Astrocyte (in vitro differentiated cells and primary cell): Measurements from ENCODE around the gene ZDHHC14. TPM values are rescaled to one million over a fixed set of nuclear protein-coding genes. Genes with fewer than 3 reads are reported as not detected.
"Not testable (repeated sequence)": the region's sequence is repeated elsewhere in the genome, so short reads cannot be mapped to it uniquely, and the experiment has no call there.

ENCODE experiments used
- DNase-seq: peaks from one replicate; pipeline ENCODE4 v3.0.0-alpha.2; 2010; ENCODE audit warnings: low read depth
- FAIRE-seq: peaks from 2 replicates; lab custom pipeline; 2011; peaks lifted over from hg19 to GRCh38; lab: Jason Lieb, UNC
- H2AFZ ChIP-seq: 2 replicates; pipeline ENCODE4 v1.6.0; 2012; ENCODE audit warnings: low read depth, low read length, inconsistent platforms
- H3K27ac ChIP-seq: 2 replicates; pipeline ENCODE4 v1.5.1; 2011; ENCODE audit warnings: low read depth, low read length, inconsistent platforms
- H3K27me3 ChIP-seq: 2 replicates; pipeline ENCODE4 v1.6.0; 2011; ENCODE audit warnings: low read length, inconsistent platforms; ENCODE audit not compliant: insufficient read depth
- H3K36me3 ChIP-seq: 2 replicates; pipeline ENCODE4 v1.5.1; 2011; ENCODE audit warnings: low read length, inconsistent platforms; ENCODE audit not compliant: insufficient read depth
- H3K4me1 ChIP-seq: 2 replicates; pipeline ENCODE4 v1.5.1; 2011; ENCODE audit warnings: low read length, inconsistent platforms; ENCODE audit not compliant: insufficient read depth
- H3K4me2 ChIP-seq: 2 replicates; pipeline ENCODE4 v1.6.0; 2012; ENCODE audit warnings: low read length, inconsistent platforms
- H3K4me3 ChIP-seq: 2 replicates; pipeline ENCODE4 v1.5.1; 2011; ENCODE audit warnings: low read depth, mild to moderate bottlenecking, low read length, inconsistent platforms; ENCODE audit not compliant: insufficient read depth
- H3K79me2 ChIP-seq: 2 replicates; pipeline ENCODE4 v1.6.0; 2012; ENCODE audit warnings: mild to moderate bottlenecking, low read length, inconsistent platforms; ENCODE audit not compliant: insufficient read depth
- H3K9ac ChIP-seq: 2 replicates; pipeline ENCODE4 v1.6.0; 2012; ENCODE audit warnings: mild to moderate bottlenecking, low read length, inconsistent platforms
- H3K9me3 ChIP-seq: 2 replicates; pipeline ENCODE4 v1.5.1; 2012; ENCODE audit warnings: low read depth, mild to moderate bottlenecking, low read length, inconsistent platforms; ENCODE audit not compliant: insufficient read depth
- H4K20me1 ChIP-seq: 2 replicates; pipeline ENCODE4 v1.6.0; 2012; ENCODE audit warnings: low read length, inconsistent platforms; ENCODE audit not compliant: insufficient read depth
- H3K27ac Mint-ChIP-seq: one replicate; pipeline ENCODE4 v1.8.0; 2021; ENCODE audit warnings: mild to moderate bottlenecking, mixed read lengths; ENCODE audit not compliant: unreplicated experiment
- H3K27me3 Mint-ChIP-seq: one replicate; pipeline ENCODE4 v1.8.0; 2021; ENCODE audit warnings: low read depth, mixed read lengths; ENCODE audit not compliant: unreplicated experiment
- H3K36me3 Mint-ChIP-seq: one replicate; pipeline ENCODE4 v1.8.0; 2021; ENCODE audit warnings: low read depth, mixed read lengths; ENCODE audit not compliant: unreplicated experiment
- H3K4me1 Mint-ChIP-seq: one replicate; pipeline ENCODE4 v1.8.0; 2021; ENCODE audit warnings: low read depth, mixed read lengths; ENCODE audit not compliant: unreplicated experiment
- H3K4me3 Mint-ChIP-seq: one replicate; pipeline ENCODE4 v1.8.0; 2021; ENCODE audit warnings: mild to moderate bottlenecking, moderate library complexity, mixed read lengths; ENCODE audit not compliant: unreplicated experiment
- H3K9me3 Mint-ChIP-seq: one replicate; pipeline ENCODE4 v1.8.0; 2021; ENCODE audit warnings: mild to moderate bottlenecking, mixed read lengths; ENCODE audit not compliant: unreplicated experiment
- EZH2 ChIP-seq: IDR thresholded peaks from 2 replicates; pipeline ENCODE4 v1.6.1; 2012; ENCODE audit warnings: mild to moderate bottlenecking, low read length, inconsistent platforms; ENCODE audit not compliant: insufficient read depth
- total RNA-seq: library from RNA; stranded (reverse); gene quantifications from 2 replicates; pipeline ENCODE4 v1.2.1, GENCODE V29; 2021
- TF ChIP-seq, protein P1 (sequence below): IDR thresholded peaks from 2 replicates; pipeline ENCODE4 v1.5.1; 2011; ENCODE audit warnings: low read depth, mild to moderate bottlenecking, inconsistent platforms, low read length, moderate library complexity; ENCODE audit not compliant: insufficient read depth

The ZDHHC14 gene
- total RNA-seq, 1 donor from 2014 or later, result 7.2 TPM

DNA sequence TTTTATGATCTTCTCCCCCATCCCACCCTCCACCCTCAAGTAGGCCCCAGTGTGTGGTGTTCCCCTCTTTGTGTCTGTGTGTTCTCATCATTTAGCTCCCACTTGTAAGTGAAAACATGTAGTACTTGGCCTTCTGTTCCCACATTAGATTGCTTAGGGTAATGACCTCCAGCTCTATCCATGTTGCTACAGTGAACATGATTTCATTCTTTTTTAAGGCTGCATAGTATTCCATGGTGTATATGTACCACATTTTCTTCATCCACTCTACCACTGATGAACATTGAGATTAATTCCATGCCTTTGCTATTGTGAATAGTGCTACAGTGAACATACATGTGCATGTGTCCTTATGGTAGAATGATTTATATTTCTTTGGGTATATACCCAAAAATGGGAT lies 196.0 kb downstream of the ZDHHC14 start:
- H3K4me2 ChIP-seq, H3K4me3 Mint-ChIP-seq, H3K27me3 Mint-ChIP-seq, H3K79me2 ChIP-seq, H3K4me1 Mint-ChIP-seq, H4K20me1 ChIP-seq, H3K36me3 Mint-ChIP-seq, DNase-seq, H3K9me3 Mint-ChIP-seq, H3K27me3 ChIP-seq, H3K36me3 ChIP-seq, H2AFZ ChIP-seq, H3K9ac ChIP-seq, H3K4me1 ChIP-seq, H3K27ac ChIP-seq, H3K9me3 ChIP-seq, H3K4me3 ChIP-seq, FAIRE-seq, H3K27ac Mint-ChIP-seq: not testable (repeated sequence)

DNA sequence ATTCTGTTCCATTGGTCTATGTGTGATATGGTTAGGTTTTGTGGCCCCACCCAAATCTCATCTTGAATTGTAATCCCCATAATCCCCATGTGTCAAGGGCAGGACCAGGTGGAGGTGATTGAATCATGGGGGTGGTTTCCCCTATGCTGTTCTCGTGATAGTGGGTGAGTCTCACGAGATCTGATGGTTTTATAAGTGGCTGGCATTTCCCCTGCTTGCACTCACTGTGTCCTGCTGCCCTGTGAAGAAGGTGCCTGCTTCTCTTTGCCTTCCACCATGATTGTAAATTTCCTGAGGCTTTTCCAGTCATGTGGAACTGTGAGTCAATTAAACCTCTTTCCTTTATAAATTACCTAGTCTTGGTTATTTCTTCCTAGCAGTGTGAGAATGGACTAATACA lies 197.5 kb downstream of the ZDHHC14 start:
- H2AFZ ChIP-seq, H3K27me3 ChIP-seq, H3K4me3 Mint-ChIP-seq, H3K27me3 Mint-ChIP-seq, H3K36me3 Mint-ChIP-seq, FAIRE-seq, H3K27ac Mint-ChIP-seq, H3K4me3 ChIP-seq, H4K20me1 ChIP-seq, H3K9ac ChIP-seq, H3K9me3 Mint-ChIP-seq, H3K79me2 ChIP-seq, H3K9me3 ChIP-seq, H3K4me1 ChIP-seq, H3K4me1 Mint-ChIP-seq, H3K36me3 ChIP-seq, H3K4me2 ChIP-seq, H3K27ac ChIP-seq, DNase-seq: not testable (repeated sequence)

GRCh38 chr6:157579467-157580031 lies 198.6 kb downstream of the ZDHHC14 start:
- Histone ChIP-seq H3K27ac (peak overlapping the region; percentile 16), H4K20me1 (no peaks in the 10 kb centered on the region)
- FAIRE-seq, result no peak

More at GRCh38 chr6:157579467-157580031, 198.6 kb downstream of the ZDHHC14 start:
- H3K27me3 ChIP-seq, result no peaks in the 10 kb centered on the region
- H3K9ac ChIP-seq, result no peak overlapping the region
- Mint-ChIP-seq H3K27me3 (peaks cover 2% of the 10 kb centered on the region), H3K9me3 (peaks cover 3% of the 10 kb centered on the region), H3K27ac (no peak overlapping the region), H3K4me1 (no peaks in the 10 kb centered on the region), H3K4me3 (no peak overlapping the region), H3K36me3 (no peaks in the 10 kb centered on the region)
- H3K79me2 ChIP-seq, result no peaks in the 10 kb centered on the region
- H3K9me3 ChIP-seq, result no peaks in the 10 kb centered on the region
- H3K4me2 ChIP-seq, result no peak overlapping the region
- peak; percentile 36 for DNase-seq
- no peak overlapping the region for H2AFZ ChIP-seq
- no peaks in the 10 kb centered on the region for H3K36me3 ChIP-seq
- TF ChIP-seq, protein P1, sequence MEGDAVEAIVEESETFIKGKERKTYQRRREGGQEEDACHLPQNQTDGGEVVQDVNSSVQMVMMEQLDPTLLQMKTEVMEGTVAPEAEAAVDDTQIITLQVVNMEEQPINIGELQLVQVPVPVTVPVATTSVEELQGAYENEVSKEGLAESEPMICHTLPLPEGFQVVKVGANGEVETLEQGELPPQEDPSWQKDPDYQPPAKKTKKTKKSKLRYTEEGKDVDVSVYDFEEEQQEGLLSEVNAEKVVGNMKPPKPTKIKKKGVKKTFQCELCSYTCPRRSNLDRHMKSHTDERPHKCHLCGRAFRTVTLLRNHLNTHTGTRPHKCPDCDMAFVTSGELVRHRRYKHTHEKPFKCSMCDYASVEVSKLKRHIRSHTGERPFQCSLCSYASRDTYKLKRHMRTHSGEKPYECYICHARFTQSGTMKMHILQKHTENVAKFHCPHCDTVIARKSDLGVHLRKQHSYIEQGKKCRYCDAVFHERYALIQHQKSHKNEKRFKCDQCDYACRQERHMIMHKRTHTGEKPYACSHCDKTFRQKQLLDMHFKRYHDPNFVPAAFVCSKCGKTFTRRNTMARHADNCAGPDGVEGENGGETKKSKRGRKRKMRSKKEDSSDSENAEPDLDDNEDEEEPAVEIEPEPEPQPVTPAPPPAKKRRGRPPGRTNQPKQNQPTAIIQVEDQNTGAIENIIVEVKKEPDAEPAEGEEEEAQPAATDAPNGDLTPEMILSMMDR, result no peak
- no peak for TF ChIP-seq EZH2
- no peaks in the 10 kb centered on the region for H3K4me1 ChIP-seq
- H3K4me3 ChIP-seq, result no peak overlapping the region
